Activated CD4-positive, alpha-beta T cell treated with anti-CD3 and anti-CD28 coated beads, Interleukin-2, Interleukin-6, amounts not matched to agents 100 ng/mL and 50 ng/mL, durations not matched to agents 16 hours and 8 hours (primary cell): ENCODE measurements around the gene SOAT2.
"Not testable (repeated sequence)": the region's sequence is repeated elsewhere in the genome, so short reads cannot be mapped to it uniquely, and the experiment has no call there.

Experiments
- DNase-seq: peaks from one replicate; pipeline ENCODE4 v3.0.0-alpha.2; 2020

Gene SOAT2

GRCh38 chr12:53090554-53090953, 12.7 kb upstream of the SOAT2 start:
- DNase-seq, result no peak

GRCh38 chr12:53091756-53092155, 11.5 kb upstream of the SOAT2 start:
- no peak for DNase-seq

GRCh38 chr12:53093777-53094393, 9.4 kb upstream of the SOAT2 start:
- DNase-seq, result no peak

GRCh38 chr12:53094394-53094787, 8.9 kb upstream of the SOAT2 start:
- no peak for DNase-seq

- DNase-seq, result not testable (repeated sequence)
Observed at GRCh38 chr12:53094796-53095595, 8.3 kb upstream of the SOAT2 start.

- not testable (repeated sequence) for DNase-seq
Observed at GRCh38 chr12:53095596-53095895, 7.7 kb upstream of the SOAT2 start.

- DNase-seq, result no peak
Observed at GRCh38 chr12:53096089-53096741, 7.1 kb upstream of the SOAT2 start.

- DNase-seq, result no peak
Observed at GRCh38 chr12:53096759-53097158, 6.5 kb upstream of the SOAT2 start.

GRCh38 chr12:53097207-53097563, 6.1 kb upstream of the SOAT2 start:
- DNase-seq, result no peak

- DNase-seq, result peak; percentile 70
Observed at GRCh38 chr12:53097564-53098353, 5.5 kb upstream of the SOAT2 start, which contains the start of gene IGFBP6. Gene IGFBP6, plus strand, starts transcription at chr12:53097667. Its CDS starts 51 bp downstream, at chr12:53097718.

GRCh38 chr12:53098354-53098981, 4.8 kb upstream of the SOAT2 start:
- no peak for DNase-seq

GRCh38 chr12:53099071-53099882, 4.0 kb upstream of the SOAT2 start:
- peak; percentile 90 for DNase-seq

- no peak for DNase-seq
Observed at GRCh38 chr12:53100466-53101151, 2.7 kb upstream of the SOAT2 start.

- no peak for DNase-seq
Observed at GRCh38 chr12:53101266-53101665, 2.0 kb upstream of the SOAT2 start.

GRCh38 chr12:53101931-53102781, 1.1 kb upstream of the SOAT2 start:
- no peak for DNase-seq

- no peak for DNase-seq
Observed at GRCh38 chr12:53103860-53104305, 597 bp downstream of the SOAT2 start.

GRCh38 chr12:53105256-53105655, 2.0 kb downstream of the SOAT2 start:
- DNase-seq, result no peak

- no peak for DNase-seq
Observed at GRCh38 chr12:53105712-53106439, 2.6 kb downstream of the SOAT2 start.

- DNase-seq, result no peak
Observed at GRCh38 chr12:53107122-53107521, 3.8 kb downstream of the SOAT2 start.

- DNase-seq, result not testable (repeated sequence)
Observed at GRCh38 chr12:53112431-53112830, 9.1 kb downstream of the SOAT2 start.
